ENCODE measurements around the gene POLR3E.

- TF ChIP-seq CTCF (IDR thresholded peaks at IDR 0.05), result no peak
- no peak for TF ChIP-seq POLR2A (IDR thresholded peaks at IDR 0.05)
- no peak for TF ChIP-seq POLR2AphosphoS5 (IDR thresholded peaks at IDR 0.05)
Observed at GRCh38 chr16:22352723-22353122, 55.5 kb downstream of the POLR3E start.

All from transverse colon (tissue), 4 donors.